Fibroblast of lung (primary cell): ENCODE results near the gene HLF. TPM values are rescaled to one million over a fixed set of nuclear protein-coding genes. Genes with fewer than 3 reads are reported as not detected.

ENCODE experiments used
- DNase-seq, 2 donors: peaks; one replicate each; pipeline versions ENCODE4 v3.0.0 to v3.0.0-alpha.2; 2010; ENCODE audit warnings: low read depth in 2 of 2
- H2AFZ ChIP-seq: 2 replicates; pipeline ENCODE4 v1.5.1; 2012; ENCODE audit warnings: low read length, control low read depth, inconsistent platforms
- H3K27ac ChIP-seq: 2 replicates; pipeline ENCODE4 v1.5.1; 2011; ENCODE audit warnings: low read length, control low read depth; ENCODE audit not compliant: insufficient read depth
- H3K27me3 ChIP-seq: 2 replicates; pipeline ENCODE4 v1.5.1; 2011; ENCODE audit warnings: mild to moderate bottlenecking, low read length; ENCODE audit not compliant: control insufficient read depth, insufficient read depth
- H3K36me3 ChIP-seq: 2 replicates; pipeline ENCODE4 v1.5.1; 2011; ENCODE audit warnings: low read length; ENCODE audit not compliant: control insufficient read depth, insufficient read depth
- H3K4me1 ChIP-seq: 2 replicates; pipeline ENCODE4 v1.5.1; 2011; ENCODE audit warnings: low read length; ENCODE audit not compliant: control insufficient read depth, insufficient read depth; ENCODE audit errors: extremely low read depth
- H3K4me2 ChIP-seq: 2 replicates; pipeline ENCODE4 v1.5.1; 2011; ENCODE audit warnings: low read length, control low read depth; ENCODE audit not compliant: insufficient read depth; ENCODE audit errors: extremely low read depth
- H3K4me3 ChIP-seq, 4 experiments: fragments of 200-600 bp in 1 of 4; sonication (generic) in 1 of 4; replicated peaks in 1 of 4; 2 replicates each; pipeline ENCODE4 v1.5.1; 2011 to 2016; ENCODE audit warnings: low read length in 4 of 4, low read depth in 3 of 4, mild to moderate bottlenecking in 3 of 4, control low read depth in 2 of 4, inconsistent platforms in 1 of 4, mixed read lengths in 1 of 4; ENCODE audit not compliant: insufficient read depth in 1 of 4; ENCODE audit errors: control extremely low read depth in 1 of 4
- H3K79me2 ChIP-seq: 2 replicates; pipeline ENCODE4 v1.5.1; 2012; ENCODE audit warnings: mild to moderate bottlenecking, low read length, inconsistent platforms; ENCODE audit not compliant: control insufficient read depth, insufficient read depth
- H3K9ac ChIP-seq: 2 replicates; pipeline ENCODE4 v1.5.1; 2011; ENCODE audit warnings: mild to moderate bottlenecking, low read length, control low read depth; ENCODE audit not compliant: insufficient read depth
- H3K9me3 ChIP-seq: 2 replicates; pipeline ENCODE4 v1.5.1; 2012; ENCODE audit warnings: low read depth, low read length; ENCODE audit not compliant: control insufficient read depth, insufficient read depth
- H4K20me1 ChIP-seq: 2 replicates; pipeline ENCODE4 v1.5.1; 2011; ENCODE audit warnings: low read length; ENCODE audit not compliant: control insufficient read depth, insufficient read depth; ENCODE audit errors: extremely low read depth
- CTCF ChIP-seq, 2 donors: IDR thresholded peaks in 1 of 2; conservative IDR thresholded peaks in 1 of 2; 1 replicate in 1 of 2; 2 replicates in 1 of 2; pipeline ENCODE4 v1.5.1; 2011 to 2012; ENCODE audit warnings: low read length in 2 of 2, control low read depth in 1 of 2, inconsistent platforms in 1 of 2, low read depth in 1 of 2, mild to moderate bottlenecking in 1 of 2
- EZH2 ChIP-seq: IDR thresholded peaks from 2 replicates; pipeline ENCODE4 v1.5.1; 2012; ENCODE audit warnings: low read length, control low read depth, mild to moderate bottlenecking; ENCODE audit errors: missing control alignments
- polyA plus RNA-seq, 2 donors: library from polyadenylated mRNA; depleted of rRNA in 1 of 2; stranded (reverse) in 1 of 2; unstranded in 1 of 2; fragments of >200 nt; gene quantifications; 2 replicates each; pipeline ENCODE4 v1.2.1, GENCODE V29; 2011 to 2012; ENCODE audit warnings: missing spikeins in 1 of 2
- total RNA-seq: library from RNA; depleted of rRNA; stranded (reverse); fragments of >200 nt; gene quantifications from 2 replicates; pipeline ENCODE4 v1.2.1, GENCODE V29; 2014

HLF gene
- total and polyA plus RNA-seq, 2 donors (not counting 1 experiment from before 2014, with no cell fraction given), result 0.17 to 0.69 TPM

- Histone ChIP-seq H3K4me2 (peak overlapping the region; percentile 76), H3K4me1 (no peaks in the 10 kb centered on the region), H4K20me1 (no peaks in the 10 kb centered on the region), H3K27me3 (no peaks in the 10 kb centered on the region), H3K27ac (no peak overlapping the region), H2AFZ (peak overlapping the region; percentile 79), H3K9me3 (no peaks in the 10 kb centered on the region), H3K79me2 (no peaks in the 10 kb centered on the region), H3K36me3 (no peaks in the 10 kb centered on the region), H3K9ac (no peak overlapping the region), H3K4me3 (peak overlapping the region; percentile 13 to 49 (median 30))
- TF ChIP-seq EZH2, result no peak
- no peak for TF ChIP-seq CTCF (conservative IDR thresholded peaks at IDR 0.05 in 1 of 2, IDR thresholded peaks at IDR 0.05 in 1 of 2; ENCODE audit: low read depth in 1 of 2, low read length in 2 of 2)
- DNase-seq, result peak in 1 of 2 donors; percentile 42
These were observed 56.0 kb downstream of the HLF start for GRCh38 chr17:55320594-55321426.

- Histone ChIP-seq H4K20me1 (no peaks in the 10 kb centered on the region), H3K27me3 (no peaks in the 10 kb centered on the region), H3K4me1 (no peaks in the 10 kb centered on the region), H3K4me2 (peak overlapping the region; percentile 76), H3K4me3 (peak overlapping the region; percentile 13 to 49 (median 30)), H3K9ac (no peak overlapping the region), H3K36me3 (no peaks in the 10 kb centered on the region), H3K79me2 (no peaks in the 10 kb centered on the region), H3K27ac (no peak overlapping the region), H2AFZ (peak overlapping the region; percentile 79), H3K9me3 (no peaks in the 10 kb centered on the region)
- TF ChIP-seq CTCF (conservative IDR thresholded peaks at IDR 0.05 in 1 of 2, IDR thresholded peaks at IDR 0.05 in 1 of 2; ENCODE audit: low read depth in 1 of 2, low read length in 2 of 2) (no peak), EZH2 (no peak)
- no peak for DNase-seq
These were observed 56.8 kb downstream of the HLF start for GRCh38 chr17:55321427-55322060.

- Histone ChIP-seq H3K27ac (no peak overlapping the region), H3K79me2 (no peaks in the 10 kb centered on the region), H3K9ac (no peak overlapping the region), H3K27me3 (no peaks in the 10 kb centered on the region), H3K4me3 (no peak overlapping the region), H2AFZ (no peak overlapping the region), H4K20me1 (no peaks in the 10 kb centered on the region), H3K4me1 (no peaks in the 10 kb centered on the region), H3K4me2 (no peak overlapping the region), H3K9me3 (no peaks in the 10 kb centered on the region), H3K36me3 (no peaks in the 10 kb centered on the region)
- DNase-seq, result peak in 1 of 2 donors; percentile 20
- TF ChIP-seq EZH2 (no peak), CTCF (conservative IDR thresholded peaks at IDR 0.05 in 1 of 2, IDR thresholded peaks at IDR 0.05 in 1 of 2; ENCODE audit: low read depth in 1 of 2, low read length in 2 of 2) (no peak)
These were observed 57.8 kb downstream of the HLF start for GRCh38 chr17:55322453-55322985.
